IPS-20b (cell line): Measurements from ENCODE around the gene TCF7L1.
A peak's percentile ranks its signal among the peaks of the same experiment; 100 is the strongest.
"Not testable (repeated sequence)": the region's sequence is repeated elsewhere in the genome, so short reads cannot be mapped to it uniquely, and the experiment has no call there.

Experiments
- H3K27ac ChIP-seq: one replicate; pipeline ENCODE4 v1.5.1; 2013; ENCODE audit warnings: low read length
- H3K27me3 ChIP-seq: 2 replicates; pipeline ENCODE4 v1.6.1; 2013; ENCODE audit warnings: mild to moderate bottlenecking, low read length, inconsistent platforms; ENCODE audit not compliant: insufficient read depth
- H3K36me3 ChIP-seq: 2 replicates; pipeline ENCODE4 v1.6.1; 2013; ENCODE audit warnings: low read depth, mild to moderate bottlenecking, inconsistent platforms, low read length, moderate library complexity; ENCODE audit not compliant: insufficient read depth
- H3K4me1 ChIP-seq: 2 replicates; pipeline ENCODE4 v1.6.1; 2013; ENCODE audit warnings: mild to moderate bottlenecking, control low read depth, inconsistent platforms, low read length, moderate library complexity; ENCODE audit not compliant: insufficient read depth
- H3K4me3 ChIP-seq: 2 replicates; pipeline ENCODE4 v1.5.1; 2013; ENCODE audit warnings: mild to moderate bottlenecking, low read length, inconsistent platforms
- H3K9ac ChIP-seq: 2 replicates; pipeline ENCODE4 v1.6.1; 2013; ENCODE audit warnings: low read depth, mild to moderate bottlenecking, inconsistent platforms, low read length, moderate library complexity
- H3K9me3 ChIP-seq: 2 replicates; pipeline ENCODE4 v1.6.1; 2013; ENCODE audit warnings: mild to moderate bottlenecking, low read depth, low read length, inconsistent platforms; ENCODE audit not compliant: insufficient read depth

Gene TCF7L1

GRCh38 chr2:85333877-85334276 lies 200.7 kb downstream of the TCF7L1 start:
- not testable (repeated sequence) for H3K36me3 ChIP-seq, H3K9ac ChIP-seq, H3K27ac ChIP-seq, H3K9me3 ChIP-seq, H3K27me3 ChIP-seq, H3K4me3 ChIP-seq, H3K4me1 ChIP-seq

DNA sequence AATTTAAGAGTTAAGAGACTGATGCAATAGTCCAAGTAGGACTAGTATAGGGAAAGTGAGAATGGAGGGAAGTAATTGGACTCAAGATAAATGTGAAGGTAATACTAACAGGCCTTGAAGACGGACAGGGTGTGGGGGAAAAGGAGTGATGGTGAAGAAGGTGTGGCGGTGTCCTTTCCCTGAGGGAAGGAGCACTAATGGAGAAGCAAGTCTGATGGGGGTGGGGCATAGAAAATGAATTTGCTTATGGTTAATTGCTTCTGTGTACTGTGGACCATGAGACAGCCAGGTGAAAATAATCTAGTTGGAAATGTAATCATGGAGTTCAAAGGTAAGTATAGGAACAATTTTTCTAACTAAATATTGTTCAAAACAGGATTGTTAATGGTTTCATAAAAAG lies 201.7 kb downstream of the TCF7L1 start:
- H3K27ac ChIP-seq: no peak overlapping the region
- no peak overlapping the region for H3K9ac ChIP-seq
- H3K27me3 ChIP-seq: no peaks in the 10 kb centered on the region
- no peak overlapping the region for H3K4me3 ChIP-seq
- H3K9me3 ChIP-seq: no peaks in the 10 kb centered on the region
- H3K36me3 ChIP-seq: no peaks in the 10 kb centered on the region
- no peaks in the 10 kb centered on the region for H3K4me1 ChIP-seq

DNA sequence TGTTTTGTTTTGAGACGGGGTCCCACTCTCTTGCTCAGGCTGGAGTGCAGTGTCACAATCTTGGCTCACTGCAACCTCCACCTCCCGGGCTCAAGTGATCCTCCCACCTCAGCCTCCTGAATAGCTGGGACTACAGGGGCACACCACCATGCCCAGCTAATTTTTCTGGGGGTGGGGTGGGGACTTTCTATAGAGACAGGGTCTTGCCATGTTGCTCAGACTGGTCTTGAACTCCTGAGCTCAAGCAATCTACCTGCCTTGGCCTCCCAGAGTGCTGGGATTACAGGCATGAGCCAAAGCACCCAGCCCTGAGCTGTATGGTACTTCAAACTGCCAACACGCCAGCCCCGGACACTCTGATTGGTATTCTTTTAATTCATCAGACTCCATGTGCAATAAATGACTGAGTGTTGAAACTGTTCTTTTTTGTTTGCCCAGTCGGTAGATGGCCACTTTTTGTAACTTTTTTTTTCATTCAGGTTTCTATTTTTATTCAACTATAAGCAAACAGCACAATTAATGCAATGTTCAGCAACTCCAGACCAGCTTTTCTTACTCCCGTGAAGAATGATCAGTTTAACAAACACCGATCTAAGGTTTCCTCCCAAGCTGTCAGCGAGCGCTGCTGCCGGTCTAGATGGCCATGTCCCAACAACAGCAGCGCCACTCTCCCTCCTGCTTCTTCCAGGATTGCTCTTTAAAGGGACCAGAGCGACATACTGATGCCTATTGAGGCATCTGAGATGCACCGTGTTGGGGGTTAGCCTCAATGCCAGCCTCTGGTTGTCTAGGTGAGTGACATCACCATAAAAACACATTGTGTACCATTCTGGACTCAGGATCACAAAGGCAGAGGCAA lies 207.1 kb downstream of the TCF7L1 start:
- Histone ChIP-seq H3K27me3 (no peaks in the 10 kb centered on the region), H3K9me3 (no peaks in the 10 kb centered on the region), H3K36me3 (no peaks in the 10 kb centered on the region), H3K4me1 (0 out of 2 replicates have a peak, but pooled peaks cover 2% of the 10 kb centered on the region), H3K9ac (no peak overlapping the region), H3K27ac (no peak overlapping the region), H3K4me3 (no peak overlapping the region)

- Histone ChIP-seq H3K9me3 (no peaks in the 10 kb centered on the region), H3K27ac (no peak overlapping the region), H3K9ac (no peak overlapping the region), H3K36me3 (0 out of 2 replicates have a peak, but pooled peaks cover 4% of the 10 kb centered on the region), H3K4me1 (0 out of 2 replicates have a peak, but pooled peaks cover 2% of the 10 kb centered on the region), H3K4me3 (no peak overlapping the region), H3K27me3 (no peaks in the 10 kb centered on the region)
Observed at GRCh38 chr2:85341269-85342029, 208.3 kb downstream of the TCF7L1 start.

DNA sequence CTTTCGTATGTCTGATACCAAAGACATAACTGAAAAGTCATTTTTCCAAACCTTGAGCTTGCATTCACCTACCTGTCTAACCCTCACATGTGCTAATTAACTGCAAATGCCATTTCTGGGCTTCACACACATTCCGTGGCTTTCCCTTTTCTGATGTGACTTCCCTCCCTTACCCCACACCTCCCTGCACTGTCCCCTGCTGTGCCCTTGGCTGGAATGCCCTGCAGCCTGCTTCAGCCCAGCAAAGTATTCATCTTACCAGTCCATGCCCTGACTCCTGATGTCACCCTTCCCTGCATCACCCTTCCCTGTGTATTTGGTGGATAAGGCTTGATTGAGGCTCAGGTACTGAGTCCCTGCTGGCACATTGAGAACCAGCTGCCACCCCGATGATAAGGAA lies 209.0 kb downstream of the TCF7L1 start:
- H3K4me1 ChIP-seq: 0 out of 2 replicates have a peak, but pooled peaks cover 2% of the 10 kb centered on the region
- no peaks in the 10 kb centered on the region for H3K27me3 ChIP-seq
- no peak overlapping the region for H3K4me3 ChIP-seq
- H3K9me3 ChIP-seq: no peaks in the 10 kb centered on the region
- H3K36me3 ChIP-seq: 0 out of 2 replicates have a peak, but pooled peaks cover 4% of the 10 kb centered on the region
- H3K9ac ChIP-seq: no peak overlapping the region
- no peak overlapping the region for H3K27ac ChIP-seq

- not testable (repeated sequence) for H3K27ac ChIP-seq, H3K4me1 ChIP-seq, H3K4me3 ChIP-seq, H3K9me3 ChIP-seq, H3K9ac ChIP-seq, H3K27me3 ChIP-seq, H3K36me3 ChIP-seq
Observed at GRCh38 chr2:85343207-85343895, 210.2 kb downstream of the TCF7L1 start.

DNA sequence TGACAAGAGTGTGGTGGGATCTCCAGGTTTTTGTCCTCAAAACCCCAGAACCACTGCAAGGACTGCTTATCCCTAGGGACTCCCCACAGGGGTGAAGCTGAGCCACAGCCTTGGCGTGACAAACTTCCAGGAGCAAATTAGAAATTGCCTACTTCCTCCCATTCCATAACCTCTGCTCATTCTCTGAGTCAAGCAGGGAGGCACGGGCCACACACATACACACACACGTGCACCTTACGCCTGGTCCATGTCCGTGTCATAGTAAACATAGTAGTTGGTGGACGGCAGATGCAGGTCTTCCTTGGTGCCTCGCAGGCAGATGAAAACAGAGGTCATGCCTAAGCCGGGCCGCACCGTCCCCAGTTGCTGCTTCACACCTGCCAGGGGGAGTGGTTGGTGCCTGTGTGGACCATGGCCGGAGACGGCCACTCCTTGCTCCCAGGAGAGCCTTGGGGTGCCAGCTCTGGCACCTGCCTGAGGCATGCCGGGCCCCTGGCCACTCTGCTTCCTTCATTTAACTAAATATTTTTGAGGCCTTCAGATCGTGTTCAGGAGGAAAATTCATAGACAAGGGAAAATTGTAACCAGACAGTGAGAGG lies 211.3 kb downstream of the TCF7L1 start:
- no peak overlapping the region for H3K4me3 ChIP-seq
- no peak overlapping the region for H3K27ac ChIP-seq
- 0 out of 2 replicates have a peak, but pooled peaks cover 13% of the 10 kb centered on the region for H3K36me3 ChIP-seq
- 0 out of 2 replicates have a peak, but pooled peaks cover 2% of the 10 kb centered on the region for H3K4me1 ChIP-seq
- no peaks in the 10 kb centered on the region for H3K9me3 ChIP-seq
- no peaks in the 10 kb centered on the region for H3K27me3 ChIP-seq
- H3K9ac ChIP-seq: no peak overlapping the region

GRCh38 chr2:85347599-85347998 lies 214.4 kb downstream of the TCF7L1 start:
- no peaks in the 10 kb centered on the region for H3K4me1 ChIP-seq
- no peak overlapping the region for H3K4me3 ChIP-seq
- no peaks in the 10 kb centered on the region for H3K9me3 ChIP-seq
- peaks cover 25% of the 10 kb centered on the region; the same call in 1 of the 2 replicates for H3K36me3 ChIP-seq
- H3K9ac ChIP-seq: no peak overlapping the region
- H3K27ac ChIP-seq: no peak overlapping the region
- H3K27me3 ChIP-seq: no peaks in the 10 kb centered on the region

DNA sequence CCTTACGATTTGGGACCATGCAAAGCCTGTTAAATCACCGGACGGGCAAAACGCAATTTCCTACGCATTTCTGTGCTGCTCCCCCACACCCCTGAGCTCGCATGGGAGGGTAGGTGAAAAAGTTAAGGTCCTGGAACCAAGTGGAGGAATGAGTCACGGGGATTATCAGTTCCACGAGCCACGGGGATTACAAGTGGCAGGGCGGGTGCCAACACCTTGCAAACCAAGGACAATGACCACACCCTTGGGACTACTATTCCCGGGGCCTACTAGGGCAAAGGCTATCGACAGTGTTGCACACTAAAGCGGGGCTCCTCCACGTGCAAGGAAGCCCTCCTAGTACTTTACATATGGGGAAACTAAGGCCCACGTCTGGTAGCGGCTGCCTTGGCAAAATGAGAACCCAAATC lies 220.7 kb downstream of the TCF7L1 start:
- H3K4me3 ChIP-seq: peak overlapping the region; percentile 99
- no peaks in the 10 kb centered on the region for H3K4me1 ChIP-seq
- no peak overlapping the region for H3K27ac ChIP-seq
- H3K9me3 ChIP-seq: no peaks in the 10 kb centered on the region
- no peaks in the 10 kb centered on the region for H3K27me3 ChIP-seq
- H3K36me3 ChIP-seq: peaks cover 31% of the 10 kb centered on the region; the same call in 1 of the 2 replicates
- peak overlapping the region; percentile 58 for H3K9ac ChIP-seq

DNA sequence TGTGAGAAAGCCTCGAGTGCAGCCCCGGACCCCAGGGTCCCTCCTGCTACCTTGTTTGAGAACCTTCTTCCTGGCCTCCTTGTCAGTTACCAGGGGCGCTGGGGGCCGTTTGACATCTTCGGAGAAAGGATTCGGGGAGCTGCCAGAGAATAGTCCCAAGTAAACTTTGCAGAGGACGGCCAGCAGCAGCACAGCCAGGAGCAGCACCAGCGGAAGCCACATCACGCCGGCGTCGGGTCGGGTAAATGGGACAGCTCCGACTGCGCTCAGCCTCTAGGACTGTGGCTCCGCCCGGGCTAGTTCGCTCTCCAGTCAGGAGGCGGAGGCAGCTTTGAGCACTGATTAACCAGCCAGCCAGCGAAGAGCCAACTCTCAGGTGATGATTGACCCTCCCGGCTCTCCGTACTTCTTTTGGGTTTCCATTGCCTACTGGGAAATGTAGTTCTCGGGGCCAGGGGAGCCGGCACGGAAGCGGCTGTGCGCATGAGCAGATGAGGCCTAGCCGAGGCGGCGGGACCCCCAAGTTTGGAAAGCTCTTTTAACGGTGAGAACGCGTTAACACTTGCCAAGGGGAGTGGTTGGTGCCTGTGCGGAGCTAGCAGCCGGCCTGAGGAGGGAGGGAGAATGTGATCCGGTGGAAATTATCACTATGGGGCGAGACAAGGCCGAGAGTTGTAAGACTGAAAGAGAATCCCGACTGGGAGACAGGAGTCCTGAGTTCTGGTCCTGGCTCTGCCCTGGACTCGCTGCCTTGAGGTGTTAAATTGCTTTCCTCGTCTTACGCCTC lies 221.3 kb downstream of the TCF7L1 start, which contains the start of the genes ELMOD3 and RETSAT:
Gene ELMOD3, plus strand, starts transcription at position 484 of the 787 bp plus-strand sequence. CDS start 2,430 bp downstream, outside the sequence.
Gene RETSAT, minus strand, starts transcription at position 243 of the 787 bp plus-strand sequence. Its CDS starts 21 bp downstream, at position 222.
- Histone ChIP-seq H3K4me3 (peak within 1 kb of the TSS; percentile 99), H3K9me3 (no peaks in the 10 kb centered on the region), H3K9ac (peak within 1 kb of the TSS; percentile 93), H3K36me3 (peaks cover 25% of the 10 kb centered on the region; the same call in 1 of the 2 replicates), H3K27ac (peak within 1 kb of the TSS; percentile 69), H3K4me1 (no peaks in the 10 kb centered on the region), H3K27me3 (no peaks in the 10 kb centered on the region)
